Prostate gland (tissue), 2 donors: ENCODE measurements around the gene KRTAP10-10.

ENCODE experiments used
- POLR2AphosphoS5 ChIP-seq: sonication (generic); formaldehyde crosslinking; IDR thresholded peaks from one replicate; pipeline ENCODE4 v1.6.1; 2017; ENCODE audit warnings: antibody characterized with exemption
- TF ChIP-seq, protein P1 (sequence below), 4 experiments: fragments of 200-600 bp in 2 of 4; fragments of 450-650 bp in 2 of 4; sonication (generic) in 2 of 4; IDR thresholded peaks; 1 replicate in 3 of 4; 2 replicates in 1 of 4; pipeline ENCODE4 v1.5.1; 2016 to 2019; ENCODE audit warnings: antibody characterized with exemption in 4 of 4, mild to moderate bottlenecking in 2 of 4, moderate library complexity in 2 of 4

- TF ChIP-seq, protein P1, sequence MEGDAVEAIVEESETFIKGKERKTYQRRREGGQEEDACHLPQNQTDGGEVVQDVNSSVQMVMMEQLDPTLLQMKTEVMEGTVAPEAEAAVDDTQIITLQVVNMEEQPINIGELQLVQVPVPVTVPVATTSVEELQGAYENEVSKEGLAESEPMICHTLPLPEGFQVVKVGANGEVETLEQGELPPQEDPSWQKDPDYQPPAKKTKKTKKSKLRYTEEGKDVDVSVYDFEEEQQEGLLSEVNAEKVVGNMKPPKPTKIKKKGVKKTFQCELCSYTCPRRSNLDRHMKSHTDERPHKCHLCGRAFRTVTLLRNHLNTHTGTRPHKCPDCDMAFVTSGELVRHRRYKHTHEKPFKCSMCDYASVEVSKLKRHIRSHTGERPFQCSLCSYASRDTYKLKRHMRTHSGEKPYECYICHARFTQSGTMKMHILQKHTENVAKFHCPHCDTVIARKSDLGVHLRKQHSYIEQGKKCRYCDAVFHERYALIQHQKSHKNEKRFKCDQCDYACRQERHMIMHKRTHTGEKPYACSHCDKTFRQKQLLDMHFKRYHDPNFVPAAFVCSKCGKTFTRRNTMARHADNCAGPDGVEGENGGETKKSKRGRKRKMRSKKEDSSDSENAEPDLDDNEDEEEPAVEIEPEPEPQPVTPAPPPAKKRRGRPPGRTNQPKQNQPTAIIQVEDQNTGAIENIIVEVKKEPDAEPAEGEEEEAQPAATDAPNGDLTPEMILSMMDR (IDR thresholded peaks at IDR 0.05): no peak
- no peak for TF ChIP-seq POLR2AphosphoS5
These were observed 49.8 kb downstream of the KRTAP10-10 start for GRCh38 chr21:44686843-44687561.
